GM21515 (cell line): ENCODE results near the gene CAMSAP2.

Experiments
- ATAC-seq: cut with Tn5 transposase; IDR thresholded peaks from one replicate; pipeline ENCODE4 v1.9.1; 2021; ENCODE audit not compliant: unreplicated experiment

CAMSAP2 gene

DNA sequence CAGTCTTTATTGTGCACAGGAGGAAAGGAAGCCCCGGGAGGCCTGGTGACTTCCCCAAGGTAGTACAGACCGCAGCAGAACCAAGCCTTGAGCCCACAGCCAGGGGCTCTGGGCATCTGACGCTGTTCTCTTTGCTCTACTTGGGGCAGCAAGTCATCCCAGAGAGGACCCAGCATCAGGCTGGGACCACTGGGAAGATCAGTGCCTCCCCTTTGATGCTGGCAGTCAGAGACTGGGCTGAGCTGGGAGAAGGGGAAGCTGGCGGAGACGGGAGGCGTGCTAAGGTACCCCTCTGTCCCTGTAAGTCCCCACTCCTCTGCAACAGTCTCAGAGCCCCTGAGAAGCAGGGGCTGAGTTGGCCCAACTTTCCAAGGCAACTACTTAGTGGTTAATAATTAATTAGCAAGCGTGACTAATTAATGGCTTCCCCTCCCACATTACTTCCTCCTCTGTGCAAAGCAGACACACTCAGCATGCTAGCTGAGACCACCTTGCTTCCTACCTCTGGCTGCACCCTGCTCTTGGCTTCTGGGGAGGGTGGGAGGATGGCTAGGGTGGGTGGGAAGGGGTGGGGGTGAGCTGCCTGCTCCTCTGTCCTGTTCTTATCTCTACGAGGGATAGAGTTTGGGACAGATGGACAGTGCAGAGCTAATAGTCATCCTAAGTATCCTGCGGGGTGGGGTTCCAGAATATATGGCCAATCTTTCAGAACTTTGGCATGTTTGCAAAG, 157.3 kb downstream of the CAMSAP2 start:
- no peak for ATAC-seq

DNA sequence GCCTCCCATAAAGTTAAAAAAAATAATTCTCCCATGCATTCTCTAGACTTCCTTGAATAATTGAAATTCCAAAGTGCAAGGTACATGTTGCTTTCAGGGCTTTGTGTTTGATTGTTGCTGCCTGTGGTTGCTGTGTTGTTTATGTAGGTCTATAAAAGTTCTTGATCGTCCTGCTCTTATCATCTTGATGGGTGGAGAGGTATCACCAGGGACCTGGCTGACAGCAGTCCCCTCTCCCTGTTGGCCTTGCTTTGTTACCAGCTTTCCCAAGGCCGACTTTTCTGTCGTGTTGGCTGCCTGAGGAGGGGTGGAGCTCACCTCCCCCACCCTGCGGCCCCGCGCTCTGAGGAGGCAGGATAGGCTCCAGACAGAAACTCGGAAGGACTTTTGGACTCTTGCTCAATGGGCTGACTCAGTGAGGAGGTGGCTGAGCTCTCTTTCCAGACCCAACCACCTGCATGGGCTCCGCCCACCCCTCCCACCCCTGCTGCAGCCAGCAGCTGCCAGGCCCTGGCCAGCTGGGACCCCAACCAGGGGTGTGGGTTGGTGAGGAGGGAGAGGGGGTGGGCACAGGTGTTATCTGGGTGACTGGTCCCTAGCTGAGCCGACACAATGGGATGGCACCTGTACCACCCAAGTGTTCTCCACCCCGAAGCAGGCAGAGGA, 158.0 kb downstream of the CAMSAP2 start:
- ATAC-seq, result no peak

DNA sequence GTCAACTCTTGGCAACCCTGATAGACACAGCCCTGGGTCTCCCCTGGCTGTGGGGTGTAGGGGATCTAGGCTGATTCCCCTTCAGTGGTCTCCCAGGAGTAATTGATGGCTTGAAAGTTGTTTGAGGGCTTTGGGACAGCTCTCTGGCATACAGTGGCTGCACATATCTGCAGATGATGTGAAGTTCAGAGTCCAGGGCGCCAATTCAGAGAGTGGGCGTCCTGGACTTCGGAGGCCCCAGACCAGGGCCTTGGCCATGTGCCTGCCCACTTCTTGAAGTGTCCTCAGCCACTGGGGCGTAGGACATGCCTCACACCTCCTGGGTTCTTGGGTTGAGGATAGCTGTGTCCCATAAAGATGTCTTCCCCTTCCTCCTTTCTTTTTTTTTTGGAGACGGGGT, 158.6 kb downstream of the CAMSAP2 start:
- no peak for ATAC-seq

DNA sequence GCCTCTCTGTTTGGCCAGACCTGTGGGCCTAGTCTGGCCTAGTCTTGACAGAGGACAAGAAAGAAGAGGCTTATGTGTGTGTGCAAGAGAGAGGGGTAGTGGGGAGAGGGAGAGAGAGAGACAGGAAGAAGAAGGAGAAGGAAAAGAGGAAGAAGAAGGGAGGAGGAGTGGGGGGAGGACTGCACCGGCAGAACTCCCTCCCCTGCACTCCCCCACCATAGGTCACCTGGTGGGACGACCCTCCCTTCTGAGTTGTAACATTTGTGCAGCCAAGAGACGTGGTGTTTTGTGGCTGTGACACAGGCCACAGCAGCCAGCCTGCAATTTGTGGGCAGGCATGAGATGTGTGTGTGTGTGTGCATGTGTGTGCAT, 160.3 kb downstream of the CAMSAP2 start:
- ATAC-seq, result no peak

DNA sequence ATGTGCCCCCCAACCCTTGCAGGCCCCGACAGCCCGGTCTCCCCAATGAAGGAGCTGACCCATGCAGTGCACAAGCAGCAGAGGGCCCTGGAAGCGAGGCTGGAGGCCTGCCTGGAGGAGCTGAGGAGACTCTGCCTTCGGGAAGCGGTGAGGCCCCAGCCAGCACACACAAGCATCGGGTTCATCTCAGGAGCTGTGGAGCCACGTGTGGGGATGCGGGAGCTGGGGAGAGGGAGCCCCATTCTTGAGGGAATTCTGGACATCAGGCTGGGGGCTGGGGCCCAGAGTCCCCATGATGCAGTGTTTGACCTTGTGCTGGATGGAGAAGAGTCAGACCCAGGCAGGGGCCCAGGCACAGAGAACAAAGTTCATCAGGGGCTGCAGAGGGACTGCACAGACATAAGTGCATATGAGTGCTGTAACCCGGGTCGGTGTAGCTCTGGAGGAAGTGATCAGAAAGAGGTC, 160.8 kb downstream of the CAMSAP2 start:
- no peak for ATAC-seq

DNA sequence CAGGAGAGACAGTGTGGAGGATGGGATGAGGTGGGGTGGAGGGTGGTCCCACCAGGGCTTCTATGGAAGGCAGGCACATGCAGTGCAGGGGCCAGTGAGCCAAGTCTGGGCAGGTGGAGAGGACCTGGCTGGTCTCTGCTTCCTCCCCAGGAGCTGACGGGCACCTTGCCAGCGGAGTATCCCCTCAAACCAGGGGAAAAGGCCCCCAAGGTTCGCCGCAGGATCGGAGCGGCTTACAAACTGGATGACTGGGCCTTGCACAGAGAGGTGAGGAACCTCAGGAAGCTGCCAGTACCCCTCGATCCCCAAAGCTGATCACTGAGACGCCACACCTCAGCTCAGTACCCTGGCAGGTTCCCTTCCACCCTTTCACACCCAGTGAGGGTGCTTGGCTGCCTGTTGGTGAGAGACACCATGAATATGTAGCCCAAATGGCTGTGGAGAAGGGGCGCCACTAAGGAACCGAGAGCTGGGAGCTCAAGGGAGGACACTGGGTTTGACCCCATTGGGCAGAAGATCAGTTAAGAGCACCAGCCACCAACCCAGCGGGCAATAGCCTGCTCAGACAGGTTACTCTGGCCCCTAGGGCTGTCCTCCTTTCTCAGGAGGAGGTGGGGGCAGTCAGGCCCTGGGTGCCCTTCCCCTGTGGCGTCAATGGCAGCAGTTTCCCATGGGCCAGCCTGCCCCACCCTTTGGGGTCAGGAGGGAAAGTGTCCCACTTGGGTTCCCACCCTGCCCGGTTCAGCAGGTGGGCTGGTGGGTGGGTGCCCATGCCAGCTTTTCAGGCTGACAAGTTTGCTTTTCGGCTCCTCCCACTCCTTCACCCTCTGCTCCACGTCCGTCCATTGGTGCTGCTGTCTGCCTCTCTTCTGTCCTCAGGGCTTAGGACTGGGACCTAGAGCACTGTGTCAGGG, 161.5 kb downstream of the CAMSAP2 start:
- ATAC-seq, result no peak

DNA sequence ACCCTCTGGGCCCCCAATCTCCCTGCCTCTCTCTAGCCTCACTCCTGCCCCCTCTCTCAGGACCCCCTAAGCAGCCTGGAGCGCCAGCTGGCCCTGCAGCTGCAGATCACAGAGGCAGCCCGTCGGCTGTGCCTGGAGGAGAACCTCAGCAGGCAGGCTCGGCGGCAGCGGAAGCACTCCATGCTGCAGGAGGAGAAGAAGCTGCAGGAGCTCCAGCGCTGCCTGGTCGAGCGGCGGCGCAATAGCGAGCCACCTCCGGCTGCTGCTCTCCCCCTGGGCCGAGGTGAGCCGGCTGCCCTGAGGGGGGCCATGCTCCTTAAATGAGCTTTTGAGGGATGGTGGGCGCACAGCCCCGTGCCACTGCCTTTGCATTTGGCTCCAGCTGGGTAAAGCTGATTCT, 162.2 kb downstream of the CAMSAP2 start:
- ATAC-seq, result no peak

DNA sequence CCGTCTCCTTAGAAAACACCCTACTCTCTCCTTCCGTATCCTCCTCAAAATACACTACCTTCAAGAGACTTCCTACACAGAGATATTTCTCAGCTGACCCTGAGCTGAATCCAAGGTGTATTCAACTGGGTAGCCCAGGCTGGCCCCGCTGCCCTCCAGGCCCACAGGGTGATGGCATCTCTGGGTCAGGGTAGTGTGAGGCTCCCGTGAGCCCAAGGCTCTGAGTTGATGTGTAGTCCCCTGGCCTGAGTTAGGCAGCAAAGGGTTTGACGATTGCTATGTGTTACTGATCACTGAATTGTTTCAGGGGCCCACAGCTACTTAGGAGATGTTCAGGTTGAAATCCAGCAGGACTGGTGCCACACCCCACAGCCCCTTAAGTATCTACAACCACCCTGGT, 162.7 kb downstream of the CAMSAP2 start:
- ATAC-seq, result no peak

DNA sequence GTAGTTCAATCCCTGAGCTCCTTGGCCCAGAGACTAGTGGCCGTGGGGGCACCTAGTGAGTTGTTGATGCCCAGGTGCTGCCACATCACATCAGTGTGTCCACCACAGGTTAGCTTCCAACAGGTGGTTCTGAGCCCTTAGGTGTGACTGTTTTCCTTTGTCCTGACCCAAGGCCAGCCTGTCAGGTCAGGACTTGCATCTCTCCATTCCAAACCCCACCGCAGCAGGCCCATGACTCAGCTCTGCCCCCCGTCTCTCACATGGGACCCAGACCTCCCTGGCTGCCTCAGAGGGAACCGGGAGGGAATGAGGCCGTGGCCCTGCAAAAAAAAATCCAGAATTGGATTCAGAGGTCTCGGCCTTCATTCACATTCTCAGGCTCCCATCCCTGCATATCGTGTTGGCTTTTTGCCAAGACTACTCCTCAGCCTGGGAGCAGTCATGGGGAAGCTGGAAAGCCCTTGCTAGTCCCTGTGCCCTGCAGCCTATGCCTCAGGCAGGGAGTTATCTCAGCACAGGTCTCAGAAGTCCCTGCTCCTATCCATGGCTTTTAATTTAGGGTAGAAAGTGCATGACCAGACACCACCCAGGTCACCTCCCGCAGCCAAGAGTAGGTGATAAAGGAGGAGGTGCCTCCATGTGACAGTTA, 163.2 kb downstream of the CAMSAP2 start:
- no peak for ATAC-seq

DNA sequence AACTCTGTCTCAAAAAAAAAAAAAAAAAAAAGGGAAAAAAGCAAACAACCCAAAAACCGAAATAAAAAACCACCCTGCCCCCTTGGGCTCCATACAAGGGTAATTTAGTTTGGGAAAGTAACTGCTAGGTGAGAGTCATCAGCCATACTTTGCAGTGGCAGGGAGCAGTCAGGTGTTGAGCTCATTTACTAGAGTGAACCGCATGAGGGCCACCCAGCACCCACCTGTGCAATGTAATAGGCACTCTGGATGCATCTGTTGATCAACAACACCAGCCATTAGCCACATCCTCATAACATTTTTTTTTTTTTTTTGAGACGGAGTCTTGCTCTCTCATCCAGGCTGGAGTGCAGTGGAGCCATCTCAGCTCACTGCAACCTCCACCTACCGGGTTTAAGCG, 165.1 kb downstream of the CAMSAP2 start:
- ATAC-seq, result no peak

DNA sequence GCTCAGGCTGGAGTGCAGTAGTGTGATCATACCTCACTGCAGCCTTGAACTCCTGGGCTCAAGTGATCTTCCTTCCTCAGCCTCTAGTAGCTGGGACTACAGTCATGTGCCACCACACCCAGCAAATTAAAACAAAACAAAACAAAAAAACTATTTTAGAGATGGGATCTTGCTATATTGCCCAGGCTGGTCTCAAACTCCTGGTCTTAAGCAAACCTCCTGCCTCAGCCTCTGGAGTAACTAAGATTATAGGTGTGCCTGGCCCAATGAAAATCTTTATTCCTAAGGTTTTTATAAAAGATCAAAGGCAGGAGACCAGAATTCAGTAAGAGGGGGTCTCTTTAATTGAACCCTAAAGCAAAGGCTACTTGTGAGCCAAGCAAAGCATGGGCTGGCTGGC, 166.1 kb downstream of the CAMSAP2 start:
- ATAC-seq, result no peak

DNA sequence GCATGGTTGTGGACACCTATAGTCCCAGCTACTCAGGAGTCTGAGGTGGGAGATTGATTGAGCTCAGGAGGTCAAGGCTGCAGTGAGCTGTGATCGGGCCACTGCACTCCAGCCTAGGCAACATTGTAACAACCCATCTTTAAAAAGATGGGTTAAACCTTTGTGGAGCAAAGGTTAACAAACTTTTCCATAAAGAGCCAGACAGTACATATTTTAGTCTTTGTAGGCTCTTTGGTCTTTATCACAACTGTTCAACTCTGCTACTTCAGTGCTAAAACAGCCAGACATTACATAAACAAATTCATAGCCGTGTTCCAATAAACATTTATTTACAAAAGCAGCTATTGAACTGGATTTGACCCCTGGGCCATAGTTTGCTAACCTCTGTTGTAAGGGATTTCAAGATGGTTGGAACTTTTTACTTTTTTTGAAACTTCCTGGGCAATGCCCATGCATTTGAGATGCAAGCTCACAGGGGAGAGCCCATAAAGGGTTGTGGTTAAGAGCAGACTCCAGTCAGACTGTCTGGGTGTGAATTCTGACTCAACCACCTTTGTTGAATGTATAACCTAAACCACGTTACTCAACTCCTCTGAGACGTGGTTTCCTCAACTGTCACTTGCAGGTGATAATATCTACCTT, 166.8 kb downstream of the CAMSAP2 start:
- no peak for ATAC-seq

DNA sequence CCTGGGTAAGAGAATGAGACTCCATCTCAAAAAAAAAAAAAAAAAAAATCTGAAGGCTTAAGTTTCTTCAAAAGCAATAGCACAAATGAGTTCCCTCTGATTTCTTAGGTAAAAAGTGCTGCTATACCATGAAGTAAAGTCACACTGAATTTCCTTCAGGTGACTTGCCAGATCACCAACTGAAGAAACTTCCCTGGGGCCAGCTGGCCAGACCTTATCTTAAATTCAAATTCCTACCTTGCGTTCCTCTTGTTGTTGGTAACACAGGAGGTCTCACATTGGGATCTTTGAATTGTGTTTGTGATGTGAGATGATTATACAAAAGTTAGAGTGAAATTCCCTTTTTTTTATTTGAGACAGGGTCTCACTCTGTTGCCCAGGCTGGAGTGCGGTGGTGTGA, 167.8 kb downstream of the CAMSAP2 start:
- ATAC-seq, result no peak

DNA sequence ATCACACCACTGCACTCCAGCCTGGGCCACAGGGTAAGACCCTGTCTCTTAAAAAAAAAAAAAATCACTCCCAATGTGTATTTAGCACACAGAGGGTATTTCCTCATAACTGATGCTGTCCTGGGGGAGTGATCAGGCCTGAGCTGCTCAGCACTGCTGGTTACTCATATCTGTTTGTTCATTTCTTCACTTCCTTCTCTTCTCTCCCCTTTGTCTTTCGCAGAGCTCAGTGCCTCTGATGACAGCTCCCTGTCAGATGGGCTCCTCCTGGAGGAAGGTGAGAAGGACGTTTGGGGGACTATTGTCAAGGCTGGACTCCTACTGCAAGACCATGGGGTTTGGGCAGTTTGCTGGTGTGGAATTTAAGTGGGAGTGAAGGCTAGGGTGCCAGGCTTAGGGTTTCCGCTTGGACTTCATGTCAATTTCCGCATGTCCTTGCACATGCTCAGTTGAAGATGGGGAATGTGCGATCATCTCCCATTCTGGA, 169.0 kb downstream of the CAMSAP2 start:
- ATAC-seq, result peak; percentile 64

DNA sequence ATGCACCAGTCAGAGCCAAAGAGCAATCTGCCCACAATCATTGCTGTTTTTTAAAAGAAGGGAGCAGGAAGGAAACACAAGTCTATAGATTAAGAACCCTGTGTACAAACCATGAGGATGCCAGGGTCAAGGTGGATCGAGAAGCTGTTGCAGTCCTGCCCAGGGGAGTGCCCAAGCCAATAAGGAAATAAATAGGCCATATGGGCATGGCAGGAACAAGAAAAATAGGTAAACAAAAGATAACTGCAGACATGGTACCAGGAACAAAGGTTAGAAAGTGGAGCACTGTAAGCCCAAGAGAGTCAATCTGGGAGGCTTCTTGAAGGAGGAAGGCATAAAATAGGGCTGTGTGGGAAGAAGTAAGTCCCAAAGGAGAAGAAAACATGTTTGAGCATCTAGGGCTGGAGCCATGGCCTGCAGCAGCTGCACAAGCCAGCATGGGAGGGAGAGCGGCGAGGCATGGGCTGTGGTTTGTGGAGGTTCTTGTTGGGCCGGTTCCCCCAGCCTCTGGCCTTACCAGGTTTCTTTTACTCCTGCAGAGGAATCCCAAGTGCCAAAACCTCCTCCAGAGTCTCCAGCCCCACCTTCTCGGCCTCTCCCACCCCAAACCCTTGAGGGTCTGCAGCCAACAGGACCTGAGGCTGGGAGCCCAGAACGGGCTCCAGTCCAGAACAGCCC, 169.6 kb downstream of the CAMSAP2 start:
- ATAC-seq, result no peak

DNA sequence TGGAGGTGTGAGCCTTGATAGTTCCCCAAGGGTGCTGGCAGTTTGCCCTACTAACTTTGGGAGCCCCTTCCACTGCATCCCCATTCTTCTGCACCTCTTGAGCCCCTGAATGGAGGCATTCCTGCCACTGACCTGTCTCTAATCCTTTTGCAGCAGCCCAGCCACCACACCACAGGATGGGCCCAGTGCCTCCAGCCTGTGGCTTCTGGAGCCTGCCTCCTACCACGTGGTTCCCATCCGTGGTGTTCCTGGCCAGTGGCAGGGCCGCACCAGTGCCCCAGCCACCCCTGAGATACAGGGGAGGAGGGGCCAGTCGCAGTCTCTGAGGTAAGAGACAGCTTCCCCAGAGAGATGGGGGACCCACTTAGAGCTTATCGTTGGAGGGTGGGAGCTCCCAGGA, 170.4 kb downstream of the CAMSAP2 start:
- ATAC-seq, result no peak

DNA sequence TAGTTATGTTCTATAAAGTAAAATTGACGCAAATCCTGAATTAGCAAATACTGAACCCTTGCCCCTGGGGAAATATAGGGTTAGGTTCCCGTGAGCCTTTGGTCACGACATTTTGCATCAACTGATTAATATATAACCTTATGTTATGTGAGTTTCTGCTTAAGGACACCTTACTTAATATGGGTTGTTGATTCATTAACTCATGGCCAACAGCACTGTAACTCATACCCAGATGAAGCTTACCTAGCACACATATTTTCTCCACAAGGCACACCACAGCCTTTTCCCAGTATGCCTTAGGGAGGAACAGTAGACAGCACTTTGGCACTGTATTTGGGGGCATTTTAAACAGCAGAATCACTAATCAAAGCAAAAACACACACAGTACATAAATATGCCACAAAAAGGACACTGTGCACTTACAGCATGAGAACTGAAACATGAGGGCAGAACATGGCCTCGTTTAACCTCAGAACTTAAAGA, 171.1 kb downstream of the CAMSAP2 start:
- ATAC-seq, result peak; percentile 42
